Prostate gland (tissue), 2 donors: Measurements from ENCODE around the gene SEZ6.

Experiments used
- POLR2A ChIP-seq: fragments of 450-650 bp; IDR thresholded peaks from one replicate; pipeline ENCODE4 v1.6.1; 2016; ENCODE audit warnings: antibody characterized with exemption, mild to moderate bottlenecking
- TF ChIP-seq, protein P1 (sequence below), 4 experiments: fragments of 200-600 bp in 2 of 4; fragments of 450-650 bp in 2 of 4; sonication (generic) in 2 of 4; IDR thresholded peaks; 1 replicate in 3 of 4; 2 replicates in 1 of 4; pipeline ENCODE4 v1.5.1; 2016 to 2019; ENCODE audit warnings: antibody characterized with exemption in 4 of 4, mild to moderate bottlenecking in 2 of 4, moderate library complexity in 2 of 4

DNA sequence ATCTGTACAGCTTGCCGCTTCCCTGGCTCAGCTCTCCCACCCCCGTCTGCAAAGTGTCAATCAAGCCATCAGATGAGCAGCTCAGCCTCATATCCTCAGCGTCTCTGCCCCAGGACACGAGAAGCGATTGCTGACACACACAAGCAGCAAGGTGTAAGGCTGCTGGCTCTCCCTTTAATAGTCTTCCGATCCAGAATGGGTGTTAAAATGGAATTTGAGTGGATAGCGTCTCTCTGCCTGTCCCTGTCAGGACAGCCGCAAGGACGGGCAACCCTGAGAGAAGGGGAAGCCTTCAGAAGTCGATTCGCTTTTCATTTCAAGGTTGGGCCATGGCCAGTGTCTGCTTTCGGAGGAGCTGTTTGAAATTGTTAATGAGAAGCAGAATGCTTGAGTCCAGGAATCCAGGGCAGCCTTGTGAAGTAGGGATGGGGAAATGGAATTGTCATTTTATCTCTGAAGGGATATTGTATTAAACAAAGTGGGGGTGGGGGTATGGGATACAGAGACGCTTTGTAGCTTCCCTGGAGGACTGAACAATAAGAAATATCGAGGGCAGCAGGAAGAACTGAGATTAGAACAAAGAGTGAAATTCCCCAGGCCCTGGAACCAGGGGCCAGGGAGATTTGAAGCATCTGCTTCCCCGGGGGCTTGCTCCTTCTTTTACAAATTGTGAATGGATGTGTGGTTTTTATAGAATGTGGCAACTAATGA is 32.4 kb upstream of the SEZ6 start:
- TF ChIP-seq POLR2A = no peak
- TF ChIP-seq, protein P1, sequence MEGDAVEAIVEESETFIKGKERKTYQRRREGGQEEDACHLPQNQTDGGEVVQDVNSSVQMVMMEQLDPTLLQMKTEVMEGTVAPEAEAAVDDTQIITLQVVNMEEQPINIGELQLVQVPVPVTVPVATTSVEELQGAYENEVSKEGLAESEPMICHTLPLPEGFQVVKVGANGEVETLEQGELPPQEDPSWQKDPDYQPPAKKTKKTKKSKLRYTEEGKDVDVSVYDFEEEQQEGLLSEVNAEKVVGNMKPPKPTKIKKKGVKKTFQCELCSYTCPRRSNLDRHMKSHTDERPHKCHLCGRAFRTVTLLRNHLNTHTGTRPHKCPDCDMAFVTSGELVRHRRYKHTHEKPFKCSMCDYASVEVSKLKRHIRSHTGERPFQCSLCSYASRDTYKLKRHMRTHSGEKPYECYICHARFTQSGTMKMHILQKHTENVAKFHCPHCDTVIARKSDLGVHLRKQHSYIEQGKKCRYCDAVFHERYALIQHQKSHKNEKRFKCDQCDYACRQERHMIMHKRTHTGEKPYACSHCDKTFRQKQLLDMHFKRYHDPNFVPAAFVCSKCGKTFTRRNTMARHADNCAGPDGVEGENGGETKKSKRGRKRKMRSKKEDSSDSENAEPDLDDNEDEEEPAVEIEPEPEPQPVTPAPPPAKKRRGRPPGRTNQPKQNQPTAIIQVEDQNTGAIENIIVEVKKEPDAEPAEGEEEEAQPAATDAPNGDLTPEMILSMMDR (IDR thresholded peaks at IDR 0.05) = no peak
